Ovary (tissue), 3 donors: ENCODE results near the gene PRDM15.

Source experiments
- EP300 ChIP-seq: sonication (generic); formaldehyde crosslinking; IDR thresholded peaks from one replicate; pipeline ENCODE4 v1.6.1; 2017; ENCODE audit warnings: antibody characterized with exemption
- POLR2A ChIP-seq: fragments of 450-650 bp; IDR thresholded peaks from one replicate; pipeline ENCODE4 v1.6.1; 2017; ENCODE audit warnings: antibody characterized with exemption, mild to moderate bottlenecking, moderate library complexity
- TF ChIP-seq, protein P1 (sequence below), 3 donors: fragments of 450-650 bp in 2 of 3; fragments of 200-600 bp in 1 of 3; IDR thresholded peaks; one replicate each; pipeline versions ENCODE4 v1.5.1 to v1.8.0; 2016 to 2022; ENCODE audit warnings: antibody characterized with exemption in 3 of 3, mild to moderate bottlenecking in 1 of 3
- donor health status: DM: no; HTN: no; CAD: no.

DNA sequence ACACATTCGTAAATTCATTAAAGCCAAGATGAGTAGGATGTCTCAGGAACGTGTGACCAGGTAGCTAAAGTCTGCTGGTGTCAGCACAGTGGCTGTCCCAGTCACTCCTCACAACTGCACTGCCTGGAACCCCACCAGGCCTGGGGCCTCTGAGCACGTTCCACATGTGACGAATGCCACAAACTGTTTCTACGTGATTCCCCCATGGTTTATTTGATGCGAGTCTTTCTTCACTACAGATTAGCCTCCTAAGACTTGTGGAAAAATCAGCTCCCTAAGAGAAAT is 33.2 kb downstream of the PRDM15 start:
- TF ChIP-seq, protein P1, sequence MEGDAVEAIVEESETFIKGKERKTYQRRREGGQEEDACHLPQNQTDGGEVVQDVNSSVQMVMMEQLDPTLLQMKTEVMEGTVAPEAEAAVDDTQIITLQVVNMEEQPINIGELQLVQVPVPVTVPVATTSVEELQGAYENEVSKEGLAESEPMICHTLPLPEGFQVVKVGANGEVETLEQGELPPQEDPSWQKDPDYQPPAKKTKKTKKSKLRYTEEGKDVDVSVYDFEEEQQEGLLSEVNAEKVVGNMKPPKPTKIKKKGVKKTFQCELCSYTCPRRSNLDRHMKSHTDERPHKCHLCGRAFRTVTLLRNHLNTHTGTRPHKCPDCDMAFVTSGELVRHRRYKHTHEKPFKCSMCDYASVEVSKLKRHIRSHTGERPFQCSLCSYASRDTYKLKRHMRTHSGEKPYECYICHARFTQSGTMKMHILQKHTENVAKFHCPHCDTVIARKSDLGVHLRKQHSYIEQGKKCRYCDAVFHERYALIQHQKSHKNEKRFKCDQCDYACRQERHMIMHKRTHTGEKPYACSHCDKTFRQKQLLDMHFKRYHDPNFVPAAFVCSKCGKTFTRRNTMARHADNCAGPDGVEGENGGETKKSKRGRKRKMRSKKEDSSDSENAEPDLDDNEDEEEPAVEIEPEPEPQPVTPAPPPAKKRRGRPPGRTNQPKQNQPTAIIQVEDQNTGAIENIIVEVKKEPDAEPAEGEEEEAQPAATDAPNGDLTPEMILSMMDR (IDR thresholded peaks at IDR 0.05) = no peak
- TF ChIP-seq POLR2A (no peak), EP300 (no peak)
